HG03139 (cell line): ENCODE results near the gene WDR70.
"Not testable (repeated sequence)": the region's sequence is repeated elsewhere in the genome, so short reads cannot be mapped to it uniquely, and the experiment has no call there.

Source experiments
- ATAC-seq: cut with Tn5 transposase; IDR thresholded peaks from one replicate; pipeline ENCODE4 v1.9.1; 2021; ENCODE audit not compliant: unreplicated experiment

Gene WDR70

GRCh38 chr5:37742111-37742510 lies 363.0 kb downstream of the WDR70 start:
- ATAC-seq, result no peak

- no peak for ATAC-seq
Observed at GRCh38 chr5:37751227-37751626, 372.1 kb downstream of the WDR70 start.

GRCh38 chr5:37754976-37755375 lies 375.9 kb downstream of the WDR70 start:
- no peak for ATAC-seq

- no peak for ATAC-seq
Observed at GRCh38 chr5:37755581-37755980, 376.5 kb downstream of the WDR70 start.

GRCh38 chr5:37756248-37756647 lies 377.1 kb downstream of the WDR70 start:
- no peak for ATAC-seq

GRCh38 chr5:37757980-37758582 lies 379.0 kb downstream of the WDR70 start:
- ATAC-seq, result no peak

GRCh38 chr5:37767251-37767650 lies 388.1 kb downstream of the WDR70 start:
- no peak for ATAC-seq

GRCh38 chr5:37767961-37768360 lies 388.8 kb downstream of the WDR70 start:
- ATAC-seq, result no peak

- no peak for ATAC-seq
Observed at GRCh38 chr5:37768371-37768770, 389.3 kb downstream of the WDR70 start.

- no peak for ATAC-seq
Observed at GRCh38 chr5:37769108-37769507, 390.0 kb downstream of the WDR70 start.

- no peak for ATAC-seq
Observed at GRCh38 chr5:37769840-37770239, 390.7 kb downstream of the WDR70 start.

- no peak for ATAC-seq
Observed at GRCh38 chr5:37770786-37771185, 391.7 kb downstream of the WDR70 start.

GRCh38 chr5:37771203-37771611 lies 392.1 kb downstream of the WDR70 start:
- no peak for ATAC-seq

- no peak for ATAC-seq
Observed at GRCh38 chr5:37771731-37772130, 392.6 kb downstream of the WDR70 start.

GRCh38 chr5:37772255-37772654 lies 393.1 kb downstream of the WDR70 start:
- no peak for ATAC-seq

- no peak for ATAC-seq
Observed at GRCh38 chr5:37773809-37774208, 394.7 kb downstream of the WDR70 start.

- no peak for ATAC-seq
Observed at GRCh38 chr5:37774912-37775483, 395.9 kb downstream of the WDR70 start.

GRCh38 chr5:37776826-37777225 lies 397.7 kb downstream of the WDR70 start:
- ATAC-seq, result no peak

- no peak for ATAC-seq
Observed at GRCh38 chr5:37777432-37778130, 398.5 kb downstream of the WDR70 start.

- ATAC-seq, result not testable (repeated sequence)
Observed at GRCh38 chr5:37781409-37781808, 402.3 kb downstream of the WDR70 start.

- ATAC-seq, result no peak
Observed at GRCh38 chr5:37786416-37786815, 407.3 kb downstream of the WDR70 start.

GRCh38 chr5:37786862-37787519 lies 407.9 kb downstream of the WDR70 start:
- no peak for ATAC-seq
